Endothelial cell of umbilical vein (primary cell): ENCODE data around the gene IPO13. TPM values are rescaled to one million over a fixed set of nuclear protein-coding genes. Genes with fewer than 3 reads are reported as not detected.

Experiments used
- BruUV-seq: library from RNA; stranded (reverse); fragments of 400-500 nt; replicated peaks from 2 replicates; lab custom pipeline; 2021; lab: Mats Ljungman, UMichigan
- CTCF ChIA-PET: fragments of 300-600, 350-600 bp; sonication (Branson Sonifier 250); formaldehyde crosslinking; loops from one replicate; lab custom pipeline; 2021; ENCODE audit warnings: antibody characterized with exemption, inconsistent platforms; lab: Charles Lee
- POLR2A ChIA-PET: fragments of 300-600, 350-600 bp; sonication (Branson Sonifier 250); formaldehyde crosslinking; loops from one replicate; lab custom pipeline; 2021; ENCODE audit warnings: antibody characterized with exemption, inconsistent platforms; lab: Charles Lee
- DNase-seq: peaks from one replicate; pipeline ENCODE4 v3.0.0-alpha.2; 2011; ENCODE audit warnings: low read depth, low spot score
- FAIRE-seq: peaks from 2 replicates; lab custom pipeline; 2011; peaks lifted over from hg19 to GRCh38; lab: Jason Lieb, UNC
- H2AFZ ChIP-seq: 2 replicates; pipeline ENCODE4 v1.6.0; 2012; ENCODE audit warnings: low read depth, low read length, control low read depth, inconsistent platforms
- H3K27ac ChIP-seq: 2 replicates; pipeline ENCODE4 v1.5.1; 2011; ENCODE audit warnings: low read depth, mild to moderate bottlenecking, control low read depth, low read length, moderate library complexity; ENCODE audit not compliant: insufficient read depth
- H3K27me3 ChIP-seq, 2 experiments: 2 replicates each; pipeline versions ENCODE4 v1.6.0 to v1.6.1; 2011; ENCODE audit warnings: low read length in 2 of 2, mixed read lengths in 1 of 2; ENCODE audit not compliant: control insufficient read depth in 2 of 2, insufficient read depth in 2 of 2
- H3K36me3 ChIP-seq, 2 experiments: 2 replicates in 1 of 2; 3 replicates in 1 of 2; pipeline ENCODE4 v1.5.1; 2011; ENCODE audit warnings: low read length in 2 of 2, mild to moderate bottlenecking in 1 of 2, moderate library complexity in 1 of 2; ENCODE audit not compliant: control insufficient read depth in 2 of 2, insufficient read depth in 2 of 2; ENCODE audit errors: extremely low read depth in 1 of 2
- H3K4me1 ChIP-seq: 3 replicates; pipeline ENCODE4 v1.5.1; 2011; ENCODE audit warnings: mild to moderate bottlenecking, low read length; ENCODE audit not compliant: control insufficient read depth, insufficient read depth; ENCODE audit errors: extremely low read depth
- H3K4me2 ChIP-seq: 2 replicates; pipeline ENCODE4 v1.6.1; 2011; ENCODE audit warnings: low read length, control low read depth, mixed read lengths; ENCODE audit not compliant: insufficient read depth
- H3K4me3 ChIP-seq, 3 experiments: fragments of 200-600 bp in 1 of 3; sonication (generic), shearing (Covaris generic) in 1 of 3; replicated peaks in 1 of 3; 2 replicates each; pipeline ENCODE4 v1.5.1; 2011 to 2016; ENCODE audit warnings: control low read depth in 3 of 3, low read length in 3 of 3, mild to moderate bottlenecking in 2 of 3, inconsistent platforms in 1 of 3, low read depth in 1 of 3, moderate library complexity in 1 of 3; ENCODE audit not compliant: insufficient read depth in 1 of 3
- H3K79me2 ChIP-seq: 2 replicates; pipeline ENCODE4 v1.6.0; 2012; ENCODE audit warnings: low read length, inconsistent platforms; ENCODE audit not compliant: control insufficient read depth, insufficient read depth
- H3K9ac ChIP-seq: replicated peaks from 2 replicates; pipeline ENCODE3; 2011; ENCODE audit warnings: low read length, control low read depth; ENCODE audit not compliant: insufficient read depth; ENCODE audit errors: extremely low read depth
- H3K9me1 ChIP-seq: replicated peaks from 3 replicates; pipeline ENCODE4 v1.6.0; 2011; ENCODE audit warnings: mild to moderate bottlenecking, low read length; ENCODE audit not compliant: control insufficient read depth, insufficient read depth; ENCODE audit errors: extremely low read depth
- H3K9me3 ChIP-seq: replicated peaks from 2 replicates; pipeline ENCODE4 v1.5.1; 2012; ENCODE audit warnings: low read length, inconsistent platforms; ENCODE audit not compliant: control insufficient read depth, insufficient read depth
- H4K20me1 ChIP-seq: replicated peaks from 2 replicates; pipeline ENCODE3; 2011; ENCODE audit warnings: mild to moderate bottlenecking, low read length; ENCODE audit not compliant: control insufficient read depth, insufficient read depth; ENCODE audit errors: extremely low read depth
- FOS ChIP-seq: IDR thresholded peaks from 2 replicates; pipeline ENCODE4 v1.6.1; 2011; ENCODE audit warnings: mild to moderate bottlenecking, low read length, moderate library complexity, borderline replicate concordance; ENCODE audit not compliant: insufficient read depth
- GATA2 ChIP-seq: IDR thresholded peaks from 2 replicates; pipeline ENCODE4 v1.7.0; 2011; ENCODE audit warnings: low read depth, mild to moderate bottlenecking, moderate library complexity, mixed read lengths, low read length; ENCODE audit not compliant: insufficient read length, insufficient read depth
- MYC ChIP-seq: IDR thresholded peaks from one replicate; pipeline ENCODE4 v1.6.1; 2011; ENCODE audit warnings: mild to moderate bottlenecking, low read depth, low read length
- POLR2AphosphoS5 ChIP-seq: IDR thresholded peaks from 2 replicates; pipeline ENCODE4 v1.6.1; 2012; ENCODE audit warnings: low read depth, mild to moderate bottlenecking, control low read depth, low read length, moderate library complexity; ENCODE audit not compliant: insufficient read depth
- dilution Hi-C: fragments of 300-500 bp; cut with MboI; formaldehyde crosslinking; loops from one replicate; pipeline ENCODE4 v1.15.0; 2019; ENCODE audit warnings: low sequenced_read_pairs; ENCODE audit not compliant: extremely low pct_ligation_motif_present
- intact Hi-C: fragments of 100-400 bp; cut with micrococcal nuclease; formaldehyde crosslinking; loops from one replicate; pipeline ENCODE4 v1.10.0; 2022
- polyA plus RNA-seq, 4 experiments: library from polyadenylated mRNA; depleted of rRNA in 3 of 4; stranded (reverse) in 3 of 4; unstranded in 1 of 4; fragments of >200 nt; gene quantifications; 2 replicates each; pipeline versions ENCODE4 v1.2.1 to v1.2.3, GENCODE V29; 2011 to 2012; ENCODE audit warnings: missing spikeins in 1 of 4
- total RNA-seq: library from RNA; stranded (reverse); gene quantifications from 2 replicates; pipeline ENCODE4 v1.2.3, GENCODE V29; 2021
- TF ChIP-seq, protein P1 (sequence below): IDR thresholded peaks from 2 replicates; pipeline ENCODE4 v1.6.1; 2011; ENCODE audit not compliant: insufficient read depth, insufficient read length
- TF ChIP-seq, protein P2 (sequence below), 2 donors: IDR thresholded peaks; 1 replicate in 1 of 2; 2 replicates in 1 of 2; pipeline ENCODE4 v1.5.1; 2011; ENCODE audit warnings: low read length in 2 of 2, mild to moderate bottlenecking in 2 of 2, moderate library complexity in 2 of 2, control low read depth in 1 of 2, inconsistent platforms in 1 of 2, low read depth in 1 of 2; ENCODE audit not compliant: insufficient read depth in 1 of 2; ENCODE audit errors: extremely low read depth in 1 of 2

IPO13 gene
- total and polyA plus RNA-seq, 2 donors (not counting 3 experiments of a cell fraction or from before 2014, with no cell fraction given): 28.9 to 29.3 TPM

DNA sequence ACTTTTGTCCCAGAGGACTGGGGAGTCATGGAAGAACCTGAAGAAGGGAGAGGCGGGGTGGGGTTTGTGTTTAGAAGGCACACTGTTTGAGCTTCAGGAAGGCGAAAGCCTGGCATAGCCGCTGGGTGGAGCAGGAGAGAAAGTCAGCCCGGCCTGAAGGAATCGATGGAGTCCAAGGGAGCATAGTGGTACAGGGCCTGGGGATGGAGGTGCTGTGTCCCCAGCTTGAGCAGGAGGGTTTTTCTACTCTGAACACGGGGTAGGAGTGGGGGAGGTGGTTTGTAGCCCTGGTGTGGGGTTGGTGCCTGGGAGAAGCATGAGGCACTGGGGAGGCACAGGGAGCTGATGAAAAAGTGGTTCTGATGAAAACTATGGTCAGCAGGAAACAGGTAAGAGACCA is 40.0 kb downstream of the IPO13 start:
- FAIRE-seq (no peak), DNase-seq (no peak)
- H3K27ac ChIP-seq: no peak overlapping the region
- H4K20me1 ChIP-seq: no peaks in the 10 kb centered on the region
- no peak overlapping the region for H2AFZ ChIP-seq
- CTCF ChIA-PET: interaction anchor here (1.3 to 1.8 kb wide), 3 partner anchors 12 to 62 kb away, joined by 3 to 8 read pairs (median 5); no protein-coding TSS in a partner anchor
- POLR2A ChIA-PET: no interaction called here
- H3K27me3 ChIP-seq: no peaks in the 10 kb centered on the region
- H3K9me1 ChIP-seq: no peaks in the 10 kb centered on the region
- H3K36me3 ChIP-seq: peaks cover 0 to 10% of the 10 kb centered on the region in 2 experiments
- no TSS peak for BruUV-seq
- TF ChIP-seq FOS (no peak), MYC (no peak), POLR2AphosphoS5 (no peak), GATA2 (no peak)
- TF ChIP-seq, protein P1, sequence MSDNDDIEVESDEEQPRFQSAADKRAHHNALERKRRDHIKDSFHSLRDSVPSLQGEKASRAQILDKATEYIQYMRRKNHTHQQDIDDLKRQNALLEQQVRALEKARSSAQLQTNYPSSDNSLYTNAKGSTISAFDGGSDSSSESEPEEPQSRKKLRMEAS: no peak
- TF ChIP-seq, protein P2, sequence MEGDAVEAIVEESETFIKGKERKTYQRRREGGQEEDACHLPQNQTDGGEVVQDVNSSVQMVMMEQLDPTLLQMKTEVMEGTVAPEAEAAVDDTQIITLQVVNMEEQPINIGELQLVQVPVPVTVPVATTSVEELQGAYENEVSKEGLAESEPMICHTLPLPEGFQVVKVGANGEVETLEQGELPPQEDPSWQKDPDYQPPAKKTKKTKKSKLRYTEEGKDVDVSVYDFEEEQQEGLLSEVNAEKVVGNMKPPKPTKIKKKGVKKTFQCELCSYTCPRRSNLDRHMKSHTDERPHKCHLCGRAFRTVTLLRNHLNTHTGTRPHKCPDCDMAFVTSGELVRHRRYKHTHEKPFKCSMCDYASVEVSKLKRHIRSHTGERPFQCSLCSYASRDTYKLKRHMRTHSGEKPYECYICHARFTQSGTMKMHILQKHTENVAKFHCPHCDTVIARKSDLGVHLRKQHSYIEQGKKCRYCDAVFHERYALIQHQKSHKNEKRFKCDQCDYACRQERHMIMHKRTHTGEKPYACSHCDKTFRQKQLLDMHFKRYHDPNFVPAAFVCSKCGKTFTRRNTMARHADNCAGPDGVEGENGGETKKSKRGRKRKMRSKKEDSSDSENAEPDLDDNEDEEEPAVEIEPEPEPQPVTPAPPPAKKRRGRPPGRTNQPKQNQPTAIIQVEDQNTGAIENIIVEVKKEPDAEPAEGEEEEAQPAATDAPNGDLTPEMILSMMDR (IDR thresholded peaks at IDR 0.05; ENCODE audit: extremely low read depth in 1 of 2, insufficient read depth in 1 of 2, low read depth in 1 of 2, low read length in 2 of 2): peak in 1 of 2 donors; percentile 11
- H3K79me2 ChIP-seq: no peaks in the 10 kb centered on the region
- peaks cover 3% of the 10 kb centered on the region for H3K4me1 ChIP-seq
- intact Hi-C loops (no loop called here), dilution Hi-C loops (no loop called here)
- H3K9me3 ChIP-seq: no peaks in the 10 kb centered on the region
- no peak overlapping the region for H3K4me2 ChIP-seq
- no peak overlapping the region for H3K4me3 ChIP-seq
- H3K9ac ChIP-seq: no peak overlapping the region
